Lung (tissue), 12 donors: ENCODE data around the gene FN3K. TPM values are rescaled to one million over a fixed set of nuclear protein-coding genes. Genes with fewer than 3 reads are reported as not detected.

Source experiments
- ATAC-seq: fragments of 200-7000 bp; cut with Tn5 transposase; one replicate; pipeline ENCODE4 v1.9.1; 2020; ENCODE audit warnings: moderate number of reproducible peaks; ENCODE audit not compliant: insufficient read depth, low FRiP score
- DNase-seq, 3 donors: peaks; one replicate each; pipeline ENCODE4 v3.0.0-alpha.2; 2013 to 2017
- H3K27ac ChIP-seq, 2 donors: one replicate each; pipeline ENCODE4 v1.5.1; 2013; ENCODE audit warnings: mild to moderate bottlenecking in 2 of 2, moderate library complexity in 2 of 2, control low read depth in 1 of 2, inconsistent platforms in 1 of 2, low read depth in 1 of 2, low read length in 1 of 2
- H3K27me3 ChIP-seq, 3 donors: one replicate each; pipeline ENCODE4 v1.5.1; 2013; ENCODE audit warnings: low read length in 2 of 3; ENCODE audit not compliant: control insufficient read depth in 3 of 3, insufficient read depth in 3 of 3
- H3K36me3 ChIP-seq, 4 donors: one replicate each; pipeline ENCODE4 v1.5.1; 2013; ENCODE audit warnings: low read length in 4 of 4, mild to moderate bottlenecking in 1 of 4, moderate library complexity in 1 of 4; ENCODE audit not compliant: control insufficient read depth in 4 of 4, insufficient read depth in 4 of 4
- H3K4me1 ChIP-seq, 5 donors: one replicate each; pipeline ENCODE4 v1.5.1; 2013; ENCODE audit warnings: low read length in 5 of 5, mild to moderate bottlenecking in 2 of 5, moderate library complexity in 1 of 5; ENCODE audit not compliant: control insufficient read depth in 5 of 5, insufficient read depth in 5 of 5
- H3K4me3 ChIP-seq: one replicate; pipeline ENCODE4 v1.5.1; 2013; ENCODE audit warnings: mild to moderate bottlenecking, control low read depth, moderate library complexity
- H3K9ac ChIP-seq, 2 donors: one replicate each; pipeline ENCODE4 v1.5.1; 2013; ENCODE audit warnings: low read length in 2 of 2, control low read depth in 1 of 2; ENCODE audit not compliant: insufficient read depth in 1 of 2
- H3K9me3 ChIP-seq, 4 donors: one replicate each; pipeline ENCODE4 v1.5.1; 2013; ENCODE audit warnings: low read length in 3 of 4, mild to moderate bottlenecking in 1 of 4, moderate library complexity in 1 of 4; ENCODE audit not compliant: control insufficient read depth in 4 of 4, insufficient read depth in 3 of 4
- CTCF ChIP-seq: IDR thresholded peaks from 2 replicates; pipeline ENCODE4 v1.5.1; 2012; ENCODE audit warnings: mild to moderate bottlenecking; ENCODE audit errors: control extremely low read depth, extremely low read depth
- WGBS, 2 donors: extraction: QIAGEN DNeasy Blood & Tissue Kit; methylation state at CpG; one replicate each; pipeline ENCODE4 v1.1.7; 2013; 5-methylcytosine and 5-hydroxymethylcytosine counted together
- polyA plus RNA-seq, 2 donors: library from polyadenylated mRNA; stranded (reverse); fragments of 200-250 nt; gene quantifications; one replicate each; pipeline ENCODE4 v1.2.1, GENCODE V29; 2013
- total RNA-seq, 2 donors: library from RNA; depleted of rRNA in 1 of 2; stranded (reverse); fragments of >200 nt in 1 of 2; gene quantifications; one replicate each; pipeline ENCODE4 v1.2.1, GENCODE V29; 2014 to 2021
- donor health status: control.
- donor health status: control.
- donor health status: Bipolar disorder and iron deficiency.
- donor health status: healthy.
- donor health status: DM: yes; HTN: yes; CAD: no.

Gene FN3K
- total and polyA plus RNA-seq, 4 donors = 5.0 to 21.0 (median 16.4) TPM

GRCh38 chr17:82750241-82750908 is 15.0 kb downstream of the FN3K start:
- 58 to 71% methylated on average over 37 to 40 of the region's 40 CpGs for WGBS, 2 donors
- DNase-seq = peak in 2 of 3 donors; percentile 9 to 21

GRCh38 chr17:82751171-82751570 is 15.8 kb downstream of the FN3K start:
- Histone ChIP-seq H3K27ac (peak overlapping the region in 1 of 2 donors; percentile 65), H3K4me1 (peaks cover 4 to 8% (median 7%) of the 10 kb centered on the region in 5 donors), H3K27me3 (no peaks in the 10 kb centered on the region), H3K9me3 (peaks cover 0 to under 1% (median 0%) of the 10 kb centered on the region in 4 donors), H3K36me3 (peaks cover 0 to 9% (median under 1%) of the 10 kb centered on the region in 4 donors), H3K4me3 (peak overlapping the region; percentile 55), H3K9ac (no peak overlapping the region)
- 0 to 2% methylated on average over 46 to 56 of the region's 56 CpGs for WGBS, 2 donors
- peak in 1 of 3 donors; percentile 47 for DNase-seq
- TF ChIP-seq CTCF = no peak
- ATAC-seq = no peak

More at GRCh38 chr17:82750241-82750908, 15.0 kb downstream of the FN3K start:
- ATAC-seq = no peak
- H3K9me3 ChIP-seq = peaks cover 0 to 3% (median 0%) of the 10 kb centered on the region in 4 donors
- peaks cover 0 to 9% (median 0%) of the 10 kb centered on the region in 4 donors for H3K36me3 ChIP-seq
- H3K4me1 ChIP-seq = peaks cover 4 to 8% (median 7%) of the 10 kb centered on the region in 5 donors
- H3K9ac ChIP-seq = no peak overlapping the region
- no peak overlapping the region for H3K4me3 ChIP-seq
- TF ChIP-seq CTCF = no peak
- H3K27me3 ChIP-seq = no peaks in the 10 kb centered on the region
- peak overlapping the region in 1 of 2 donors; percentile 20 for H3K27ac ChIP-seq

GRCh38 chr17:82751571-82752370 is 16.4 kb downstream of the FN3K start, which contains the start of gene TBCD:
TSS of gene TBCD (plus strand) at chr17:82752065. CDS start at chr17:82752194, 129 bp downstream.
- ATAC-seq = peak; percentile 88

More at GRCh38 chr17:82751571-82752370, 16.4 kb downstream of the FN3K start, which contains the start of gene TBCD:
- TF ChIP-seq CTCF = no peak
- 1% methylated on average over 56 to 113 of the region's 114 CpGs for WGBS, 2 donors
- no peaks in the 10 kb centered on the region for H3K9me3 ChIP-seq
- peak; percentile 93 to 95 (median 94) for DNase-seq
- H3K27ac ChIP-seq = peak within 1 kb of the TSS; percentile 69 to 85
- H3K36me3 ChIP-seq = peaks cover 0 to 9% (median under 1%) of the 10 kb centered on the region in 4 donors
- no peaks in the 10 kb centered on the region for H3K27me3 ChIP-seq
- H3K9ac ChIP-seq = peak within 1 kb of the TSS; percentile 7 to 12
- peak within 1 kb of the TSS; percentile 89 for H3K4me3 ChIP-seq
- H3K4me1 ChIP-seq = peaks cover 4 to 8% (median 7%) of the 10 kb centered on the region in 5 donors
